Neural progenitor cell (in vitro differentiated cells): ENCODE results near the gene PRKAA1. TPM values are rescaled to one million over a fixed set of nuclear protein-coding genes. Genes with fewer than 3 reads are reported as not detected.
A peak's percentile ranks its signal among the peaks of the same experiment; 100 is the strongest.

Source experiments
- DNase-seq: peaks from one replicate; pipeline ENCODE4 v3.0.0-alpha.2; 2016; ENCODE audit warnings: low spot score
- H2AFZ ChIP-seq: fragments of 200-600 bp; sonication (generic); replicated peaks from 2 replicates; pipeline ENCODE4 v1.6.1; 2016; ENCODE audit warnings: antibody characterized with exemption
- H3F3A ChIP-seq: fragments of 200-600 bp; sonication (generic); 2 replicates; pipeline ENCODE4 v1.6.1; 2016; ENCODE audit warnings: antibody characterized with exemption, low read depth
- H3K27ac ChIP-seq: fragments of 200-600 bp; sonication (generic); 2 replicates; pipeline ENCODE4 v1.5.1; 2016; ENCODE audit warnings: mild to moderate bottlenecking
- H3K27me3 ChIP-seq: fragments of 200-600 bp; sonication (generic); 2 replicates; pipeline ENCODE4 v1.6.1; 2016; ENCODE audit warnings: mild to moderate bottlenecking, moderate library complexity
- H3K36me3 ChIP-seq: fragments of 200-600 bp; sonication (generic); 2 replicates; pipeline ENCODE4 v1.5.1; 2016
- H3K4me1 ChIP-seq: fragments of 200-600 bp; sonication (generic); 2 replicates; pipeline ENCODE4 v1.6.1; 2016; ENCODE audit warnings: mixed run types
- H3K4me2 ChIP-seq: fragments of 200-600 bp; sonication (generic); 2 replicates; pipeline ENCODE4 v1.6.1; 2016
- H3K4me3 ChIP-seq: fragments of 200-600 bp; sonication (generic); 2 replicates; pipeline ENCODE4 v1.5.1; 2016
- H3K79me2 ChIP-seq: fragments of 200-600 bp; sonication (generic); 2 replicates; pipeline ENCODE4 v1.6.1; 2016; ENCODE audit warnings: low read depth
- H3K9ac ChIP-seq: fragments of 200-600 bp; sonication (generic); 2 replicates; pipeline ENCODE4 v1.6.1; 2016
- H3K9me3 ChIP-seq: fragments of 200-600 bp; sonication (generic); 2 replicates; pipeline ENCODE4 v1.5.1; 2016; ENCODE audit warnings: low read depth
- H4K20me1 ChIP-seq: fragments of 200-600 bp; sonication (generic); 2 replicates; pipeline ENCODE4 v1.6.1; 2016; ENCODE audit warnings: low read depth
- H3K27ac Mint-ChIP-seq: 3 replicates; pipeline ENCODE4 v1.8.0; 2021; ENCODE audit warnings: mixed read lengths
- H3K27me3 Mint-ChIP-seq: 2 replicates; pipeline ENCODE4 v1.8.0; 2022; ENCODE audit warnings: low read depth, mild to moderate bottlenecking, inconsistent platforms, moderate library complexity, mixed read lengths; ENCODE audit not compliant: insufficient read depth
- H3K36me3 Mint-ChIP-seq: 3 replicates; pipeline ENCODE4 v1.8.0; 2021; ENCODE audit warnings: mixed read lengths
- H3K4me1 Mint-ChIP-seq: 3 replicates; pipeline ENCODE4 v1.8.0; 2021; ENCODE audit warnings: mixed read lengths
- H3K4me3 Mint-ChIP-seq: 3 replicates; pipeline ENCODE4 v1.8.0; 2021; ENCODE audit warnings: mild to moderate bottlenecking, moderate library complexity, mixed read lengths
- H3K9me3 Mint-ChIP-seq: 3 replicates; pipeline ENCODE4 v1.8.0; 2020; ENCODE audit warnings: mixed read lengths
- EZH2 ChIP-seq: fragments of 200-600 bp; sonication (generic); IDR thresholded peaks from 2 replicates; pipeline ENCODE4 v1.6.1; 2017; ENCODE audit warnings: antibody characterized with exemption, mild to moderate bottlenecking, moderate library complexity
- EZH2phosphoT487 ChIP-seq: fragments of 200-600 bp; sonication (generic); IDR thresholded peaks from 2 replicates; pipeline ENCODE4 v1.6.1; 2017; ENCODE audit warnings: antibody characterized with exemption
- total RNA-seq: library from RNA; depleted of rRNA; stranded (reverse); fragments of >200 nt; gene quantifications from 2 replicates; pipeline ENCODE4 v1.2.3, GENCODE V29; 2015; ENCODE audit warnings: low replicate concordance
- TF ChIP-seq, protein P1 (sequence below): fragments of 200-600 bp; sonication (generic); IDR thresholded peaks from 2 replicates; pipeline ENCODE4 v1.5.1; 2017; ENCODE audit warnings: antibody characterized with exemption, mild to moderate bottlenecking

Gene PRKAA1
- total RNA-seq, 1 donor from 2014 or later: 58.5 TPM

DNA sequence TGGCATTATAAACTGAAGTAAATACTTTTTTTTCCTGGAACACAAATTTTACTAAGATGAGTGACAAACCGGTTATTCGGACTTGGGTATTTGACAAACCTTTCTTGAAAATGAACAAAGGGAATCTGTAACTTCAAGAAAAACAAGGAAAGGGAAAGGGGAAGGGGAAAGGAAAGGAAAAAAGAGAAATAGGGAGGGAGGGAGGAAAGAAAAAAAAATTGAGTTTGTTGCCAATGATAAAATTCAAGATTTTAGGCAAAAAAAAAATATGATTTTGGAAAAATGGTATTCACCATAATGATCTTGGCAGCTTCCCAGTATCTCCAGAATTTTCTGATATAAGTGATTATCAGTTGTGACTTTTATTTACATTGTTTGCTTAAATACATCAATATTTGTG lies 40.8 kb downstream of the PRKAA1 start:
- Mint-ChIP-seq H3K27ac (no peak overlapping the region), H3K27me3 (no peaks in the 10 kb centered on the region), H3K9me3 (peaks cover under 1% of the 10 kb centered on the region), H3K4me1 (no peaks in the 10 kb centered on the region), H3K4me3 (peak overlapping the region; percentile 57), H3K36me3 (peaks cover 12% of the 10 kb centered on the region)
- no peak overlapping the region for H3K4me3 ChIP-seq
- H3F3A ChIP-seq: peaks cover 9% of the 10 kb centered on the region
- no peak for DNase-seq
- H3K9ac ChIP-seq: no peak overlapping the region
- H3K4me2 ChIP-seq: no peak overlapping the region
- H3K9me3 ChIP-seq: no peaks in the 10 kb centered on the region
- peaks cover 25% of the 10 kb centered on the region for H3K79me2 ChIP-seq
- H3K36me3 ChIP-seq: no peaks in the 10 kb centered on the region
- H4K20me1 ChIP-seq: no peaks in the 10 kb centered on the region
- no peak overlapping the region for H3K27ac ChIP-seq
- no peaks in the 10 kb centered on the region for H3K4me1 ChIP-seq
- no peak for TF ChIP-seq EZH2
- TF ChIP-seq, protein P1, sequence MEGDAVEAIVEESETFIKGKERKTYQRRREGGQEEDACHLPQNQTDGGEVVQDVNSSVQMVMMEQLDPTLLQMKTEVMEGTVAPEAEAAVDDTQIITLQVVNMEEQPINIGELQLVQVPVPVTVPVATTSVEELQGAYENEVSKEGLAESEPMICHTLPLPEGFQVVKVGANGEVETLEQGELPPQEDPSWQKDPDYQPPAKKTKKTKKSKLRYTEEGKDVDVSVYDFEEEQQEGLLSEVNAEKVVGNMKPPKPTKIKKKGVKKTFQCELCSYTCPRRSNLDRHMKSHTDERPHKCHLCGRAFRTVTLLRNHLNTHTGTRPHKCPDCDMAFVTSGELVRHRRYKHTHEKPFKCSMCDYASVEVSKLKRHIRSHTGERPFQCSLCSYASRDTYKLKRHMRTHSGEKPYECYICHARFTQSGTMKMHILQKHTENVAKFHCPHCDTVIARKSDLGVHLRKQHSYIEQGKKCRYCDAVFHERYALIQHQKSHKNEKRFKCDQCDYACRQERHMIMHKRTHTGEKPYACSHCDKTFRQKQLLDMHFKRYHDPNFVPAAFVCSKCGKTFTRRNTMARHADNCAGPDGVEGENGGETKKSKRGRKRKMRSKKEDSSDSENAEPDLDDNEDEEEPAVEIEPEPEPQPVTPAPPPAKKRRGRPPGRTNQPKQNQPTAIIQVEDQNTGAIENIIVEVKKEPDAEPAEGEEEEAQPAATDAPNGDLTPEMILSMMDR: no peak
- TF ChIP-seq EZH2phosphoT487: no peak
- no peaks in the 10 kb centered on the region for H3K27me3 ChIP-seq
- no peak overlapping the region for H2AFZ ChIP-seq

DNA sequence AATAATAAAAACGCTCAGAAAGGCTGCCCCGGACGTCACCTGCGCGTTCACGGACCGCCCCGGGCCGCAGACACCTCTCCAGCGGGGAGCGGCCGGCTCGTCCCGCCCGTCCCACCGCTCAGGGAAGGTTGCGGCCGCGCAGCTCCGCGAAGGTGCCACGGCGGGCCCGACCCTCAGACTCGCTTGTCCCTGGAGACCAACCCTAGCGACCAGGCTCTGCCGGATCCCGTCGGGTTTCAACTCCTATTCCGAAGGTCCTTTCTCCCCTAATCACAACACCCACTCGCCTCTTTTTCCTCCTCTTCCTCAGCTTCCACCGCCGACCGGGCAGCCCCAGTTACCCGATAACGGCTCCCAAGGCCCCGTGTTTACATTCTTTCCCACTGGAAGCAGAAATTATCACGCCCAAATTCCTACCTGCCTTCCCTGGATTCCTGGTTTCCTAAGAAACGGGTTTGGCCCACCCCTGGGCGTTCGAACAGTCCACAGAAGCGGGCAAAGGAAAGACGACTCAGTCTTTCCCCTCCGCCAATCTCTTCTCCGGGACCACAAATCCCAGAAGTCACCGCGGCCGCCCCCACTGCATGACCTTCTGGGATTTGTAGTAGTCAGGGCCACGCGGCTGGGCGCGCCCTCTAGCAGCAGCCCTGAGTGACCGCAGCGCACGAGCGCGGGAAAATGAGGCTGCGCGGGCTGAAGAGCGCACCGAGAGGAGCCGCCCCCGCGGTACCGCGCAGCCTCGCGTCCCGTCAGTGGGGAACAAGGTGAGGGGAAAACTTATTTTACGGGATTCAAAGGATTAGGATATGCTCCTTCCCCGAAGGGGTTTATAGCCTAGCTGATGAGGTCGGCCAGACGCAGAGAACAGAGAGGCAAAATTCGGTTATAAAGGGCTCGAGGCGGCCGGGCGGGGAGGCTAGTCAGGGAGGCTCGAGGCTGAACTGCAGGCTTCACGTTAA lies 42.5 kb downstream of the PRKAA1 start, which contains the start of gene TTC33:
TTC33 (minus strand) TSS at position 555 of the 959 bp plus-strand sequence. CDS start 8,943 bp downstream, outside the sequence.
- Histone ChIP-seq H3K9me3 (no peaks in the 10 kb centered on the region), H2AFZ (peak within 1 kb of the TSS; percentile 71), H3K27me3 (no peaks in the 10 kb centered on the region), H4K20me1 (no peaks in the 10 kb centered on the region), H3K9ac (peak within 1 kb of the TSS; percentile 67), H3K36me3 (no peaks in the 10 kb centered on the region), H3K4me1 (no peaks in the 10 kb centered on the region), H3K4me2 (peak within 1 kb of the TSS; percentile 80), H3K4me3 (peak within 1 kb of the TSS; percentile 69), H3K27ac (peak within 1 kb of the TSS; percentile 19), H3F3A (peaks cover 9% of the 10 kb centered on the region), H3K79me2 (peaks cover 42% of the 10 kb centered on the region)
- peaks cover 19% of the 10 kb centered on the region for H3K36me3 Mint-ChIP-seq
- H3K4me1 Mint-ChIP-seq: no peaks in the 10 kb centered on the region
- peak within 1 kb of the TSS; percentile 33 for H3K4me3 Mint-ChIP-seq
- H3K27ac Mint-ChIP-seq: no peak within 1 kb of the TSS
- DNase-seq: peak; percentile 97
- peak; percentile 46 for TF ChIP-seq EZH2
- TF ChIP-seq, protein P1: peak; percentile 77
- peak; percentile 21 for TF ChIP-seq EZH2phosphoT487
- peaks cover 15% of the 10 kb centered on the region for H3K9me3 Mint-ChIP-seq
- H3K27me3 Mint-ChIP-seq: no peaks in the 10 kb centered on the region

DNA sequence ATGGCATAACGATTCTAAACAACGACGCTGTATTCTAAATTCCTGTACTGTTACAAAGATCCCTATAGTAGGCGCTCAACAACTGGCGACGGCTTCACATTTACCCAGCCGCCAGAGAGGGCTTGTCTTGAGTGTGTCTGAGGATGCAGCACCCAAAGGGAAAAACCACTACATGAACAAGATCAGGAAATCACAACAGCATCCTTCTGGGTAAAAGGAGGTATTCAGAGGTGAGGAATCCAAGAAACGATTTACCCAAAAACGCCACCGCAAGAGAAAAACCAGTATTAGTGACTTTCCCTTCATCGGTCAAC lies 43.1 kb downstream of the PRKAA1 start:
- H3K27me3 Mint-ChIP-seq: no peaks in the 10 kb centered on the region
- Histone ChIP-seq H3K4me2 (peak overlapping the region; percentile 80), H3K79me2 (peaks cover 48% of the 10 kb centered on the region), H3K4me3 (peak overlapping the region; percentile 69), H2AFZ (peak overlapping the region; percentile 71), H3F3A (peaks cover 9% of the 10 kb centered on the region), H4K20me1 (no peaks in the 10 kb centered on the region), H3K27me3 (no peaks in the 10 kb centered on the region), H3K4me1 (no peaks in the 10 kb centered on the region), H3K27ac (peak overlapping the region; percentile 19), H3K36me3 (no peaks in the 10 kb centered on the region), H3K9me3 (no peaks in the 10 kb centered on the region), H3K9ac (peak overlapping the region; percentile 67)
- peak; percentile 79 for DNase-seq
- H3K36me3 Mint-ChIP-seq: peaks cover 26% of the 10 kb centered on the region
- TF ChIP-seq, protein P1: peak; percentile 70
- no peak for TF ChIP-seq EZH2
- H3K9me3 Mint-ChIP-seq: peaks cover 18% of the 10 kb centered on the region
- no peaks in the 10 kb centered on the region for H3K4me1 Mint-ChIP-seq
- no peak overlapping the region for H3K4me3 Mint-ChIP-seq
- H3K27ac Mint-ChIP-seq: no peak overlapping the region
